HepG2 (cell line): ENCODE data around the gene MAP3K20. TPM values are rescaled to one million over a fixed set of nuclear protein-coding genes. Genes with fewer than 3 reads are reported as not detected.
A peak's percentile ranks its signal among the peaks of the same experiment; 100 is the strongest.
"Not testable (repeated sequence)": the region's sequence is repeated elsewhere in the genome, so short reads cannot be mapped to it uniquely, and the experiment has no call there.

Experiments used
- ATAC-seq: fragments of 200-7000 bp; cut with Tn5 transposase; 3 replicates; pipeline ENCODE4 v1.9.1; 2020; ENCODE audit warnings: mild to moderate bottlenecking, moderate library complexity
- BruUV-seq: library from RNA; stranded (reverse); fragments of 400-500 nt; replicated peaks from 2 replicates; lab custom pipeline; 2021; lab: Mats Ljungman, UMichigan
- CTCF ChIA-PET: fragments of 300-600 bp; formaldehyde crosslinking; extraction: SDS; loops from one replicate; lab custom pipeline; 2021; ENCODE audit warnings: low total read pairs, inconsistent platforms, low intra/inter-chr PET ratio; lab: Yijun Ruan, JAX
- POLR2A ChIA-PET: fragments of 350-600 bp; sonication (Branson Sonifier 250); formaldehyde crosslinking; loops from one replicate; lab custom pipeline; 2020; ENCODE audit warnings: antibody characterized with exemption, inconsistent platforms; lab: Yijun Ruan, JAX
- DNase-seq: peaks from one replicate; pipeline ENCODE4 v3.0.0-alpha.2; 2015; ENCODE audit warnings: low spot score
- FAIRE-seq: peaks from 3 replicates; lab custom pipeline; 2011; peaks lifted over from hg19 to GRCh38; lab: Jason Lieb, UNC
- H2AFZ ChIP-seq: one replicate; pipeline ENCODE4 v1.6.1; 2011; ENCODE audit warnings: low read length, inconsistent platforms
- H3K27ac ChIP-seq: fragments of 300-600 bp; 3 replicates; pipeline ENCODE4 v1.8.0; 2011; ENCODE audit warnings: mixed run types, mild to moderate bottlenecking, mixed read lengths, low read length, inconsistent platforms; ENCODE audit not compliant: insufficient read depth; ENCODE audit errors: extremely low read length
- H3K27me3 ChIP-seq, 2 experiments: fragments of 200-600 bp in 1 of 2; 2 replicates in 1 of 2; 3 replicates in 1 of 2; pipeline versions ENCODE4 v1.6.0 to v1.8.0; 2011; ENCODE audit warnings: low read length in 2 of 2, mild to moderate bottlenecking in 2 of 2, moderate library complexity in 2 of 2, inconsistent platforms in 1 of 2; ENCODE audit not compliant: insufficient read depth in 2 of 2, control insufficient read depth in 1 of 2
- H3K36me3 ChIP-seq, 2 experiments: fragments of 200-600 bp in 1 of 2; replicated peaks in 1 of 2; 2 replicates in 1 of 2; 3 replicates in 1 of 2; pipeline versions ENCODE4 v1.5.1 to v1.8.0; 2011; ENCODE audit warnings: low read length in 2 of 2, inconsistent platforms in 1 of 2; ENCODE audit not compliant: insufficient read depth in 2 of 2, control insufficient read depth in 1 of 2
- H3K4me1 ChIP-seq: 2 replicates; pipeline ENCODE4 v1.5.1; 2012; ENCODE audit warnings: low read length, inconsistent platforms; ENCODE audit not compliant: insufficient read depth
- H3K4me2 ChIP-seq: 2 replicates; pipeline ENCODE4 v1.6.0; 2011; ENCODE audit warnings: low read depth, low read length, inconsistent platforms
- H3K4me3 ChIP-seq, 3 experiments: fragments of 200-600 bp in 1 of 3; sonication (generic), shearing (Covaris generic) in 1 of 3; replicated peaks in 1 of 3; 2 replicates each; pipeline ENCODE4 v1.5.1; 2011 to 2016; ENCODE audit warnings: low read length in 3 of 3, inconsistent platforms in 2 of 3, low read depth in 2 of 3, mild to moderate bottlenecking in 2 of 3, control low read depth in 1 of 3, mixed read lengths in 1 of 3; ENCODE audit not compliant: insufficient read depth in 1 of 3
- H3K79me2 ChIP-seq: one replicate; pipeline ENCODE4 v1.6.1; 2011; ENCODE audit warnings: low read length, inconsistent platforms; ENCODE audit not compliant: insufficient read depth
- H3K9ac ChIP-seq: 2 replicates; pipeline ENCODE4 v1.6.0; 2011; ENCODE audit warnings: mild to moderate bottlenecking, low read depth, low read length, inconsistent platforms; ENCODE audit not compliant: insufficient read depth
- H3K9me3 ChIP-seq: 2 replicates; pipeline ENCODE4 v1.5.1; 2012; ENCODE audit warnings: mild to moderate bottlenecking, low read length
- H4K20me1 ChIP-seq: 2 replicates; pipeline ENCODE4 v1.6.0; 2011; ENCODE audit warnings: inconsistent platforms, mild to moderate bottlenecking, low read length, moderate library complexity; ENCODE audit not compliant: insufficient read depth
- HNF4A ChIP-seq: sonication (generic); formaldehyde crosslinking; IDR thresholded peaks from 2 replicates; pipeline ENCODE4 v1.4.0; 2020; ENCODE audit warnings: missing genetic modification reagents
- HNF4G ChIP-seq, 2 experiments: sonication (generic) in 1 of 2; formaldehyde crosslinking in 1 of 2; IDR thresholded peaks; 2 replicates each; pipeline versions ENCODE4 v1.4.0 to v1.6.1; 2011 to 2020; ENCODE audit warnings: borderline replicate concordance in 2 of 2, low read depth in 2 of 2, mild to moderate bottlenecking in 2 of 2, low read length in 1 of 2, missing genetic modification reagents in 1 of 2, moderate library complexity in 1 of 2
- SMC3 ChIP-seq: IDR thresholded peaks from 2 replicates; pipeline ENCODE4 v1.6.1; 2011; ENCODE audit warnings: low read length, improper control_type of control experiment
- WGBS: methylation state at CpG from one replicate; pipeline ENCODE4 v1.1.6; 2017; ENCODE audit warnings: low lambda C conversion rate; 5-methylcytosine and 5-hydroxymethylcytosine counted together
- in situ Hi-C: cut with HindIII; loops from 2 replicates; pipeline ENCODE4 v1.10.0; 2017; ENCODE audit warnings: low pct_unique_long_range_greater_than_20kb; ENCODE audit not compliant: extremely low pct_ligation_motif_present
- intact Hi-C: fragments of 100-400 bp; cut with micrococcal nuclease; formaldehyde crosslinking; loops from one replicate; pipeline ENCODE4 v1.10.0; 2022; ENCODE audit not compliant: unreplicated experiment
- polyA plus RNA-seq, 8 experiments: library from polyadenylated mRNA; depleted of rRNA in 3 of 8; stranded (reverse) in 7 of 8; unstranded in 1 of 8; fragments of >200 nt; fragmentation: Illumina TruSeq in 4 of 8; extraction: Trizol in 4 of 8; gene quantifications; 2 replicates each; pipeline versions ENCODE4 v1.2.1 to v1.2.3, GENCODE V29; 2011 to 2016; ENCODE audit warnings: low read depth in 4 of 8, missing spikeins in 1 of 8, mixed read lengths in 1 of 8; ENCODE audit not compliant: insufficient read depth in 1 of 8
- total RNA-seq, 5 experiments: library from RNA; depleted of rRNA; stranded (reverse); fragments of >200 nt; fragmentation: Illumina TruSeq; extraction: Trizol; gene quantifications; 2 replicates each; pipeline ENCODE4 v1.2.3, GENCODE V29; 2016; ENCODE audit warnings: low read depth in 1 of 5
- TF ChIP-seq, protein P1 (sequence below), 2 experiments: sonication (generic) in 1 of 2; formaldehyde crosslinking in 1 of 2; IDR thresholded peaks; 2 replicates each; pipeline versions ENCODE4 v1.4.0 to v1.6.1; 2016 to 2020; ENCODE audit warnings: borderline replicate concordance in 1 of 2, low read depth in 1 of 2, mild to moderate bottlenecking in 1 of 2, missing genetic modification reagents in 1 of 2

Gene MAP3K20
- total and polyA plus RNA-seq, 2 of the 13 experiments (the other 11 are each of a cell fraction or from before 2014, with no cell fraction given) = 5.2 to 13.5 TPM

GRCh38 chr2:173161507-173161906 is 85.9 kb downstream of the MAP3K20 start (continued):
- TF ChIP-seq, protein P1, sequence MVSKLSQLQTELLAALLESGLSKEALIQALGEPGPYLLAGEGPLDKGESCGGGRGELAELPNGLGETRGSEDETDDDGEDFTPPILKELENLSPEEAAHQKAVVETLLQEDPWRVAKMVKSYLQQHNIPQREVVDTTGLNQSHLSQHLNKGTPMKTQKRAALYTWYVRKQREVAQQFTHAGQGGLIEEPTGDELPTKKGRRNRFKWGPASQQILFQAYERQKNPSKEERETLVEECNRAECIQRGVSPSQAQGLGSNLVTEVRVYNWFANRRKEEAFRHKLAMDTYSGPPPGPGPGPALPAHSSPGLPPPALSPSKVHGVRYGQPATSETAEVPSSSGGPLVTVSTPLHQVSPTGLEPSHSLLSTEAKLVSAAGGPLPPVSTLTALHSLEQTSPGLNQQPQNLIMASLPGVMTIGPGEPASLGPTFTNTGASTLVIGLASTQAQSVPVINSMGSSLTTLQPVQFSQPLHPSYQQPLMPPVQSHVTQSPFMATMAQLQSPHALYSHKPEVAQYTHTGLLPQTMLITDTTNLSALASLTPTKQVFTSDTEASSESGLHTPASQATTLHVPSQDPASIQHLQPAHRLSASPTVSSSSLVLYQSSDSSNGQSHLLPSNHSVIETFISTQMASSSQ (IDR thresholded peaks at IDR 0.05; ENCODE audit: low read depth) = no peak
- TF ChIP-seq, protein P1 (CRISPR knock-in tag; IDR thresholded peaks at IDR 0.05; ENCODE audit: borderline replicate concordance) = no peak
- TF ChIP-seq SMC3 = no peak
- TF ChIP-seq HNF4A (CRISPR knock-in tag) = peak; percentile 51
- peak; percentile 37; the same call in 1 of the 2 replicates for TF ChIP-seq HNF4G (IDR thresholded peaks at IDR 0.05; ENCODE audit: borderline replicate concordance, low read depth, low read length)
- TF ChIP-seq HNF4G (CRISPR knock-in tag; IDR thresholded peaks at IDR 0.05; ENCODE audit: borderline replicate concordance, low read depth) = no peak

DNA sequence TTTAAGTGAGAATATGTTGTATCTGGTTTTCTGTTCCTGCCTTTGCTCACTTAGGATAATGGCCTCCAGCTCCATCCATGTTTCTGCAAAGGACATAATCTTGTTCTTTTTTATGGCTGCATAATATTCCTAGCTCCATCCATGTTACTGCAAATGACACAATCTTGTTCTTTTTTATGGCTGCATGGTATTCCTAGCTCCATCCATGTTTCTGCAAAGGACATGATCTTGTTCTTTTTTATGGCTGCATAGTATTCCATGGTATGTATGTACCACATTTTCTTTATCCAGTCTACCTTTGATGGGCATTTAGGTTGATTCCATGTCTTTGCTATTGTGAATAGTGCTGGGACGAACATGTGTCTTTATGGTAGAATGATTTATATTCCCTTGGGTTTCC is 87.7 kb downstream of the MAP3K20 start:
- POLR2A ChIA-PET, FAIRE-seq, H3K9ac ChIP-seq, ATAC-seq, H3K79me2 ChIP-seq, DNase-seq, H3K4me2 ChIP-seq, H3K27me3 ChIP-seq, H3K27ac ChIP-seq, H2AFZ ChIP-seq, H3K9me3 ChIP-seq, H3K36me3 ChIP-seq, CTCF ChIA-PET, H4K20me1 ChIP-seq, in situ Hi-C loops, BruUV-seq, H3K4me3 ChIP-seq, intact Hi-C loops: not testable (repeated sequence)
- WGBS = 95% methylated on average over 1 of the region's 1 CpG
- H3K4me1 ChIP-seq = peaks cover 13% of the 10 kb centered on the region
